Neural cell (in vitro differentiated cells): ENCODE data around the gene AKT1S1. TPM values are rescaled to one million over a fixed set of nuclear protein-coding genes. Genes with fewer than 3 reads are reported as not detected.

Source experiments
- H2AFZ ChIP-seq: fragments of 200-600, 300-800 bp; sonication (generic), shearing (Covaris generic); 2 replicates; pipeline ENCODE4 v1.6.0; 2014; ENCODE audit warnings: low read depth, mild to moderate bottlenecking, antibody characterized with exemption, low read length, moderate library complexity
- H3F3A ChIP-seq: fragments of 200-600 bp; shearing (Covaris generic); 2 replicates; pipeline ENCODE4 v1.6.1; 2016; ENCODE audit warnings: mild to moderate bottlenecking, moderate library complexity, mixed read lengths, antibody characterized with exemption, low read length; ENCODE audit not compliant: insufficient read depth, poor library complexity, severe bottlenecking
- H3K27ac ChIP-seq: fragments of 200-600, 300-800 bp; sonication (generic), shearing (Covaris generic); 2 replicates; pipeline ENCODE4 v1.5.1; 2014; ENCODE audit warnings: mild to moderate bottlenecking, low read length, moderate library complexity
- H3K27me3 ChIP-seq: fragments of 300-800, 200-600 bp; sonication (generic), shearing (Covaris generic); 2 replicates; pipeline ENCODE4 v1.6.0; 2014; ENCODE audit warnings: mild to moderate bottlenecking, low read depth, low read length, moderate library complexity; ENCODE audit not compliant: insufficient read depth
- H3K36me3 ChIP-seq: fragments of 300-800, 200-600 bp; sonication (generic), shearing (Covaris generic); 2 replicates; pipeline ENCODE4 v1.5.1; 2014; ENCODE audit warnings: mild to moderate bottlenecking, antibody characterized with exemption, low read length, moderate library complexity; ENCODE audit not compliant: insufficient read depth
- H3K4me2 ChIP-seq: fragments of 300-800, 200-600 bp; sonication (generic), shearing (Covaris generic); 2 replicates; pipeline ENCODE4 v1.6.0; 2014; ENCODE audit warnings: mild to moderate bottlenecking, low read length
- H3K4me3 ChIP-seq: fragments of 300-800, 200-600 bp; sonication (generic), shearing (Covaris generic); 2 replicates; pipeline ENCODE4 v1.5.1; 2014; ENCODE audit warnings: mild to moderate bottlenecking, low read length, moderate library complexity
- H3K79me2 ChIP-seq: fragments of 200-600 bp; shearing (Covaris generic); replicated peaks from 2 replicates; pipeline ENCODE4 v1.6.0; 2014; ENCODE audit warnings: mild to moderate bottlenecking, low read length, moderate library complexity; ENCODE audit not compliant: insufficient read depth
- H3K9ac ChIP-seq: fragments of 300-800, 200-600 bp; sonication (generic), shearing (Covaris generic); 2 replicates; pipeline ENCODE4 v1.6.1; 2016; ENCODE audit warnings: mild to moderate bottlenecking, low read length, mixed read lengths
- H3K9me2 ChIP-seq: fragments of 200-600 bp; shearing (Covaris generic); 2 replicates; pipeline ENCODE4 v1.6.1; 2016; ENCODE audit warnings: mild to moderate bottlenecking, low read length, mixed read lengths; ENCODE audit not compliant: insufficient read depth
- H3K9me3 ChIP-seq: fragments of 200-600, 300-800 bp; sonication (generic), shearing (Covaris generic); 2 replicates; pipeline ENCODE4 v1.6.1; 2016; ENCODE audit warnings: mild to moderate bottlenecking, mixed run types, low read length, moderate library complexity, mixed read lengths
- H4K20me1 ChIP-seq: fragments of 200-600 bp; shearing (Covaris generic); 2 replicates; pipeline ENCODE4 v1.6.1; 2016; ENCODE audit warnings: mild to moderate bottlenecking, mixed run types; ENCODE audit not compliant: insufficient read depth
- EP300 ChIP-seq: fragments of 450-650 bp; conservative IDR thresholded peaks from 2 replicates; pipeline ENCODE4 v1.6.1; 2014; ENCODE audit warnings: antibody characterized with exemption, mild to moderate bottlenecking, moderate library complexity; ENCODE audit not compliant: poor library complexity, severe bottlenecking
- EZH2 ChIP-seq: fragments of 200-600, 300-800 bp; shearing (Covaris generic), sonication (generic); IDR thresholded peaks from 2 replicates; pipeline ENCODE4 v1.6.1; 2014; ENCODE audit warnings: antibody characterized with exemption, low read length, borderline replicate concordance, mild to moderate bottlenecking; ENCODE audit not compliant: insufficient read depth, poor library complexity, severe bottlenecking
- MXI1 ChIP-seq: fragments of 450-650 bp; conservative IDR thresholded peaks from 2 replicates; pipeline ENCODE4 v1.6.1; 2014; ENCODE audit warnings: antibody characterized with exemption, mild to moderate bottlenecking; ENCODE audit not compliant: poor library complexity, severe bottlenecking
- POLR2AphosphoS5 ChIP-seq: IDR thresholded peaks from 2 replicates; pipeline ENCODE4 v1.6.1; 2012
- RAD21 ChIP-seq: fragments of 450-650 bp; conservative IDR thresholded peaks from 2 replicates; pipeline ENCODE4 v1.6.1; 2014; ENCODE audit warnings: antibody characterized with exemption, mild to moderate bottlenecking, moderate library complexity
- REST ChIP-seq: IDR thresholded peaks from 2 replicates; pipeline ENCODE4 v1.6.1; 2012; ENCODE audit warnings: borderline replicate concordance
- SMC3 ChIP-seq: fragments of 450-650 bp; conservative IDR thresholded peaks from 2 replicates; pipeline ENCODE4 v1.6.1; 2014; ENCODE audit warnings: antibody characterized with exemption, mild to moderate bottlenecking, moderate library complexity; ENCODE audit not compliant: poor library complexity
- TAF1 ChIP-seq: IDR thresholded peaks from 2 replicates; pipeline ENCODE4 v1.6.1; 2012; ENCODE audit warnings: low read depth
- polyA plus RNA-seq: library from polyadenylated mRNA; depleted of rRNA; stranded (reverse); fragments of >200 nt; gene quantifications from 2 replicates; pipeline ENCODE4 v1.2.3, GENCODE V29; 2014
- TF ChIP-seq, protein P1 (sequence below): fragments of 450-650 bp; IDR thresholded peaks from 2 replicates; pipeline ENCODE4 v1.5.1; 2014; ENCODE audit warnings: antibody characterized with exemption, mild to moderate bottlenecking, moderate library complexity; ENCODE audit not compliant: poor library complexity, severe bottlenecking

AKT1S1 gene
- polyA plus RNA-seq, 1 donor from 2014 or later, result 4.8 TPM

DNA sequence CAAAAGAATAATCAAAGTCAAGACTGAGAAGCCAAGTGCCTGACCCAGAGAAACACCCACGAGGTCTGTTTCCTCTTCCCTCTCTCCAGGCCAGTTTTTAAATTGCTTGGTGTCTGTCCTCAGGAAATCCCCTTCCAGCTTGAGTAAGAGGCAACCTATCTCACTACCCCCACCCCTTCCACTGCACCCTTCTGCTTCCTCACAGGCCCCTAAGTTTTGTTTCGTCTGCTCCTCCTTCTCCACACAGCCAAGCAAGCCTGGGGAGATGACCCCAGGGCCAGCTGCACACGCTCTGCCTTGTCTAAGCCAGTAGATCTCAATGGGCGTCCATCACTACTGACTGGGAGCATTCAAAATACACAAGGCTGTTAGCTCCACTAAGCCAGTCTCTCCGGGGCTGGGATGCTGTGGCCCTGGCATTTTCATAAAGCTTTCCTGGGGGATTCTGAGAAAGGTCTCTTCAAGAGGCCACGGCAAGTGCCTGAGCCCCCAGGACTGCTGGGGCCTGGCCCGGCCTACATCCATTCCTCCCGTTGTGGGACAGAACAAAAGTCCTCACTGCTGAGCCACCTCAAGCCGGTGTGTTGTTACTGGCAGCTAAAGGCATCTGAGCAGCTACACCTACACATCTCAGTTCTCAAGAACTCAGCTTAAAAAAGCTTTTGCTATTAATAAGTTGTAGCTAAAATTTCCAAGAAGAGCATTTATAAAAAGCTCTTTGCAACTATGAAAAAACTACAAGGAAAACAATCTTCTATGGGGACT, 34.4 kb upstream of the AKT1S1 start:
- Histone ChIP-seq H3K27ac (no peak overlapping the region), H3K36me3 (no peaks in the 10 kb centered on the region), H3K4me3 (no peak overlapping the region), H3K79me2 (no peaks in the 10 kb centered on the region), H3K4me2 (no peak overlapping the region), H3K9ac (no peak overlapping the region), H3K9me2 (no peaks in the 10 kb centered on the region), H3K9me3 (no peaks in the 10 kb centered on the region), H4K20me1 (no peaks in the 10 kb centered on the region), H2AFZ (no peak overlapping the region), H3F3A (no peaks in the 10 kb centered on the region), H3K27me3 (no peaks in the 10 kb centered on the region)
- TF ChIP-seq EZH2 (no peak), RAD21 (no peak), SMC3 (no peak), TAF1 (no peak), REST (no peak), MXI1 (no peak), POLR2AphosphoS5 (no peak), EP300 (no peak)
- TF ChIP-seq, protein P1, sequence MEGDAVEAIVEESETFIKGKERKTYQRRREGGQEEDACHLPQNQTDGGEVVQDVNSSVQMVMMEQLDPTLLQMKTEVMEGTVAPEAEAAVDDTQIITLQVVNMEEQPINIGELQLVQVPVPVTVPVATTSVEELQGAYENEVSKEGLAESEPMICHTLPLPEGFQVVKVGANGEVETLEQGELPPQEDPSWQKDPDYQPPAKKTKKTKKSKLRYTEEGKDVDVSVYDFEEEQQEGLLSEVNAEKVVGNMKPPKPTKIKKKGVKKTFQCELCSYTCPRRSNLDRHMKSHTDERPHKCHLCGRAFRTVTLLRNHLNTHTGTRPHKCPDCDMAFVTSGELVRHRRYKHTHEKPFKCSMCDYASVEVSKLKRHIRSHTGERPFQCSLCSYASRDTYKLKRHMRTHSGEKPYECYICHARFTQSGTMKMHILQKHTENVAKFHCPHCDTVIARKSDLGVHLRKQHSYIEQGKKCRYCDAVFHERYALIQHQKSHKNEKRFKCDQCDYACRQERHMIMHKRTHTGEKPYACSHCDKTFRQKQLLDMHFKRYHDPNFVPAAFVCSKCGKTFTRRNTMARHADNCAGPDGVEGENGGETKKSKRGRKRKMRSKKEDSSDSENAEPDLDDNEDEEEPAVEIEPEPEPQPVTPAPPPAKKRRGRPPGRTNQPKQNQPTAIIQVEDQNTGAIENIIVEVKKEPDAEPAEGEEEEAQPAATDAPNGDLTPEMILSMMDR, result no peak

DNA sequence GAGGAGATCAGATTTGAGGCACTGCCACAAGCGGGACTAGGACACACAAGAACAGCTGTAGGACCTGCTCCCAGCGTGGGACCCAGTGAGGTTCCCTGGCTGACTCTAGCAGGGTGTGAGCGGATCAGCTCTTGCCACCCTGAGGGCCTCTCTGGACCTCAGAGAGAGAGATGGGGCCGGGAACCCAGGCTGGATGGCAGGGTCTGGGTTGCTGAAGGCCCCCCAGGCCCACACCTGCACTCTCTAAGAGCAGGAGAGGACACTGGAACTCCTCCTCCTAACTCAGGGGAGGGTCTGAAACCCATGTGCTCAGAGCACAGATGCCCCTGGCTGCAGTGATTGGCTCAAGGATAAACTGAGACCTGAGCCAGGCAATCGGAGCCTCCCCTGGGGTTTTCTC, 33.0 kb upstream of the AKT1S1 start:
- Histone ChIP-seq H3K9me3 (no peaks in the 10 kb centered on the region), H3K27me3 (no peaks in the 10 kb centered on the region), H3K9me2 (no peaks in the 10 kb centered on the region), H2AFZ (no peak overlapping the region), H3K79me2 (no peaks in the 10 kb centered on the region), H3K4me2 (no peak overlapping the region), H3F3A (no peaks in the 10 kb centered on the region), H3K36me3 (no peaks in the 10 kb centered on the region), H3K27ac (no peak overlapping the region), H3K9ac (no peak overlapping the region), H3K4me3 (no peak overlapping the region), H4K20me1 (no peaks in the 10 kb centered on the region)
- TF ChIP-seq POLR2AphosphoS5 (no peak), EZH2 (no peak), TAF1 (no peak), REST (no peak), RAD21 (no peak), EP300 (no peak), MXI1 (no peak), SMC3 (no peak)
- TF ChIP-seq, protein P1, result no peak
